KBM-7 (cell line): Measurements from ENCODE around the gene LPO.

Source experiments
- DNase-seq: peaks from one replicate; pipeline ENCODE4 v3.0.0-alpha.2; 2015
- in situ Hi-C: fragments of 300-500 bp; cut with MboI; formaldehyde crosslinking; loops from 2 replicates; pipeline ENCODE4 v1.14.3; 2020; ENCODE audit warnings: low sequenced_read_pairs, low pct_unique_long_range_greater_than_20kb, mixed read lengths

Gene LPO

GRCh38 chr17:58249270-58250133 is 11.1 kb downstream of the LPO start:
- DNase-seq, result peak; percentile 80
- in situ Hi-C loops, result no loop called here

GRCh38 chr17:58250344-58251011 is 12.1 kb downstream of the LPO start:
- in situ Hi-C loops, result no loop called here
- no peak for DNase-seq

- in situ Hi-C loops, result no loop called here
Observed at GRCh38 chr17:58252141-58252540, 13.8 kb downstream of the LPO start.

GRCh38 chr17:58253082-58253481 is 14.7 kb downstream of the LPO start:
- no peak for DNase-seq
- in situ Hi-C loops, result no loop called here

More at GRCh38 chr17:58252141-58252540, 13.8 kb downstream of the LPO start:
- DNase-seq, result no peak

- DNase-seq, result no peak
- in situ Hi-C loops, result no loop called here
Observed at GRCh38 chr17:58254803-58255202, 16.4 kb downstream of the LPO start.

- in situ Hi-C loops, result no loop called here
- no peak for DNase-seq
Observed at GRCh38 chr17:58262149-58262548, 23.8 kb downstream of the LPO start.

- in situ Hi-C loops, result no loop called here
- no peak for DNase-seq
Observed at GRCh38 chr17:58263773-58264172, 25.4 kb downstream of the LPO start.

GRCh38 chr17:58264407-58265103 is 26.2 kb downstream of the LPO start:
- in situ Hi-C loops, result no loop called here

GRCh38 chr17:58265271-58265670 is 26.9 kb downstream of the LPO start:
- DNase-seq, result no peak
- in situ Hi-C loops, result no loop called here

More at GRCh38 chr17:58264407-58265103, 26.2 kb downstream of the LPO start:
- no peak for DNase-seq

GRCh38 chr17:58265902-58266875 is 27.8 kb downstream of the LPO start:
- in situ Hi-C loops, result no loop called here
- DNase-seq, result no peak

GRCh38 chr17:58267347-58268324 is 29.3 kb downstream of the LPO start:
- in situ Hi-C loops, result no loop called here
- no peak for DNase-seq

- no peak for DNase-seq
- in situ Hi-C loops, result no loop called here
Observed at GRCh38 chr17:58268326-58268725, 29.9 kb downstream of the LPO start.

GRCh38 chr17:58268774-58269556 is 30.6 kb downstream of the LPO start:
- in situ Hi-C loops, result no loop called here

GRCh38 chr17:58269557-58270291 is 31.3 kb downstream of the LPO start:
- in situ Hi-C loops, result no loop called here
- no peak for DNase-seq

More at GRCh38 chr17:58268774-58269556, 30.6 kb downstream of the LPO start:
- no peak for DNase-seq

- in situ Hi-C loops, result no loop called here
- DNase-seq, result no peak
Observed at GRCh38 chr17:58270476-58271215, 32.3 kb downstream of the LPO start.
